HTERT RPE-1 (cell line): ENCODE measurements around the gene TEAD1.
"Not testable (repeated sequence)": the region's sequence is repeated elsewhere in the genome, so short reads cannot be mapped to it uniquely, and the experiment has no call there.

Experiments
- in situ Hi-C: fragments of 300-500 bp; cut with MboI; formaldehyde crosslinking; loops from 4 replicates; pipeline ENCODE4 v1.14.3; 2020; ENCODE audit warnings: low sequenced_read_pairs

The TEAD1 gene

DNA sequence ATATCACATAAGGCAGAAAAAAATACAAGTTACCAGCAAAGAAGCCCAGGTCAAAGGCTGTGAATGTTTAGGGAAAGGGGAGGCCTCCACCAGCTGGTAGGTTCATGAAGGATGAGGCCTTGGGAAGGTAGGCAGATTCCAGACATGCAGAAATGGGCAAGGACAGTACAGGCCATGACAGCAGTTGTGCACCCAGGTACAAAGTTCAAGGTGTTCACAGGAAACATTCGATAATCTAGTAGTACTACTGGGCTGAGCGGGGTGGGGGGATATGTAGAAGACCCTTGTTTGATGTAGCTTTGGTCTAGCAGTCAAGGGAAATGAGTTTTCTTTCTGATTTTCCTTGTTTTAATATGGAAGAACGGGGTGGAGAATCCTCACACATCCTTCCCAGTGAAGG lies 182.1 kb downstream of the TEAD1 start:
- in situ Hi-C loops = no loop called here

DNA sequence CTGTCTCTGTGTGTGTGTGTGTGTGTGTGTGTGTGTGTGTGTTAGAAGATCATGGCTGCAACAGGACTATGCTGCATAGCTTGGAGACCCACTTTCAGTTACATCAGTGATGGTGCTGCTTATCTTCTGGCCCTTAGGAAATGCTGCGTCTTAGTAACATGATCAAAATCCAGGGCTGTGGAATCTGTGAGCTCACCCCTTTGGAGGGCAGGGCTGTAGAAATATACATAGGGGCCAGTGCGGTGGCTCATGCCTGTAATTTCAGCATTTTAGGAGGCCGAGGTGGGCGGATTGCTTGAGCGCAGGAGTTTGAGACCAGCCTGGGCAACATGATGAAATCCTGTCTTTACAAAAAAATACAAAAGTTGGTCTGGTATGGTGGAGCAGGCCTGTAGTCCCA lies 183.4 kb downstream of the TEAD1 start:
- in situ Hi-C loops = no loop called here

DNA sequence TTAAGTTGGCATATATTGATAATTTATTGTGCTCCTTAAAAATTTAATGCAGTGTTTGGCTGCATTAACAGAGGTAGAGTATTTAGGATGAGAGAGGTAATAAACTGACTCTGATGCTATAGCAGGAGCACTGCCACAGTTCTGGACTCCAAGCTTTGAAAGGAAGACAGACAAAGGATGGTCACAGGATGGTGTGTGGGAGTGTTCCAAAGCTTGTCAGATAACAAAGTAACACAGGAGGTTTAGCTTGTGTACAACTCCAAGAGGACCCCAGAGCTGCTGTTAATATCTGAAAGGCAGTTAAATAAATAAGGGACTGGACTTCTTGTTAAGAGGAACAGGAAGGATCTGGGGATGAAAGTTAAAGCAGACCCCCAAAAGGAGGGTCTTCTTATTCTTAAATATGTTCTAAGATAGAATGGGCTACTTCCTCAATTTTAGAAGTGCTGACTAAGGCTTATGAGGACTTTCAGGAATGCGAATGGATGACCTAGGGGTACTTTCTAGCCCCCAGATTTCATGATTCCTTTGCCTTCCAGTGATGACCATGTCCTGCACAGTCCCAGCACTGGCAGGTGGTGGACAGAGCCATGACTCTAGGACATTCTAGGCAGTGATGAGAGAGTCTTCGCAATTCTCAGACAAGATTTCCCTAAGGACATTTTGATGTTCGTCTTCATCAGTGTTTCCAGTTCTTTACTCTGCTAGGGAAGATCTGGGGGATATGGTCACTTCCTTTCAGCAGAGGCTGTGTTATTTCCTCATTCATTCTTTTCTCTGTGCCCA lies 185.8 kb downstream of the TEAD1 start:
- in situ Hi-C loops = no loop called here

DNA sequence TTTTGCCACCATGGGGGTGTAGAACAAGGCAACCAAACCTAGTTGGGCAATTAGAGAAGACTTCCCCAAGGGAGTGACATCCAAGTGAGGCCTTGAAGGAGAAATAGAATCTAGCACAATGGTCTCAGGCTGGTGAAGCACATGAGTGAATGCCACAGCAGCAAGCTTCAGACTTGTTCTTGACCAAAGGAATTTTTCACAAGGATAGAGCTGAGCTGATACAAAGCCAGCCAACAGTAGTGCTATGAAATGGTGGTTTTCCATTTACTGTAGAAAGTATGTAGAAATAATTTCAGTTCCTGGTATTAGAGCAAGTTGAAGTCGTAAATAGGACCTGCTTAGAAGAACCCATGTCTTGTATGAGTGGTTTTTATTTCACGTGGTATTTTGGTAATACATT lies 186.6 kb downstream of the TEAD1 start:
- in situ Hi-C loops = no loop called here

DNA sequence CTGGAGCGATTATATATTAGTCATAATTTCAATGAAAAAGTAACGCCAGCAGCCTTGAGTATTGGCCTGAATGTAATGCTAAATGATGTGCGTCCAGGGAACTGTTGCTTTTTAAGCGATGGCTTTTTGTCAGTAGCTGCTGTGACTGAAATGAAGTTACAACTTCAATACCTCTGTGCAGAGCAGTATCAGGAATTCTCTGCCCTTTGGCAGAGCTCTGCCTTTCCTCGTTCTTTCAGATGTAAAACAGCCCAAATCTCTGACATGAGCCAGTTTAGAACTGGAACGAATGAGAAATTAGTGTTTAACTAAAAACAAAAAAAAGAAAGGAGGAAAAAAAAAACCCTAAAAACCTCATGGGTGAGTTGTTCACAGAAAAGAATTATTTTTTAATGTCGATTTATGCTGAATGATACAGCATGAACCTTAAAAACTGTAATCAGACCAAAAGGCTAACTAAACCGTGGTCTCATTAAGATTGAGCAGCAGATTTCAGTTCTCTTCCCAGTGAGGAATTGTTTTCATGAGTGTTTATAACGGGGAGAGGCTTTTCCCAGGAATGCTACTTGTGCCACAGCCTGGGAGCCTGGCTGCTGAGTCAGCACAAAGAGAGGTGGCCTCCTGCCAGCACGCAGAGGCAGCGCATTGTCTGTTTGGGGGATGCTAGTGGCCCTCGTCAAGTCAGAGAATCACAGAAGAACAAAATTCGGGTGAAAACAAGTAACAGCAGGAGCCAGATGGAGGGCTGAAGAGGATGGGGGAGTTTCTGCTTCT lies 188.7 kb downstream of the TEAD1 start:
- in situ Hi-C loops = no loop called here

DNA sequence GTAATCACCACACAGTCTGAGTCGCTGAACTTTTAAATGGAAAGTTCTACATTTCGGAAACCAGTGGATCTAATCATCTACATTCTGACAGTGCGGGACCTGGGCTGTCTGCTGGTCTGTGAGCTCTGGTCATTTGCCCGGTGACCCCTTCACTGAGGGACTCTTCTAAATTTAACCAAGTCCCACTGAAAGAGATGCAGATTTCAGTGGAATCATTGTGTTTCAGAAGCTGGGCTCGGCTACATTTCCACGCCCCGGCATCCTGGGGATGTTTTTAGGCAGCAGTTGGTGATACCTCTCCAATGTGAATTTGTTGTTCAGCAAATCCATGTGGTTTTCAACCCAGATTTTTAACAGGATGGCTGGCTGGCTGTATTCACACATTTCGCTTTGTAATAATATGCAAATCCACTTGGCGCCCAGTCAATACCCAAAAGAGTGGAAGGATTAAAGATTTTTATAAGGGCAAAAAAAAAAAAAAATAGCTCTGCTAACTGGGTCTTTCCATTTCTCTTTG lies 189.4 kb downstream of the TEAD1 start:
- in situ Hi-C loops = no loop called here

DNA sequence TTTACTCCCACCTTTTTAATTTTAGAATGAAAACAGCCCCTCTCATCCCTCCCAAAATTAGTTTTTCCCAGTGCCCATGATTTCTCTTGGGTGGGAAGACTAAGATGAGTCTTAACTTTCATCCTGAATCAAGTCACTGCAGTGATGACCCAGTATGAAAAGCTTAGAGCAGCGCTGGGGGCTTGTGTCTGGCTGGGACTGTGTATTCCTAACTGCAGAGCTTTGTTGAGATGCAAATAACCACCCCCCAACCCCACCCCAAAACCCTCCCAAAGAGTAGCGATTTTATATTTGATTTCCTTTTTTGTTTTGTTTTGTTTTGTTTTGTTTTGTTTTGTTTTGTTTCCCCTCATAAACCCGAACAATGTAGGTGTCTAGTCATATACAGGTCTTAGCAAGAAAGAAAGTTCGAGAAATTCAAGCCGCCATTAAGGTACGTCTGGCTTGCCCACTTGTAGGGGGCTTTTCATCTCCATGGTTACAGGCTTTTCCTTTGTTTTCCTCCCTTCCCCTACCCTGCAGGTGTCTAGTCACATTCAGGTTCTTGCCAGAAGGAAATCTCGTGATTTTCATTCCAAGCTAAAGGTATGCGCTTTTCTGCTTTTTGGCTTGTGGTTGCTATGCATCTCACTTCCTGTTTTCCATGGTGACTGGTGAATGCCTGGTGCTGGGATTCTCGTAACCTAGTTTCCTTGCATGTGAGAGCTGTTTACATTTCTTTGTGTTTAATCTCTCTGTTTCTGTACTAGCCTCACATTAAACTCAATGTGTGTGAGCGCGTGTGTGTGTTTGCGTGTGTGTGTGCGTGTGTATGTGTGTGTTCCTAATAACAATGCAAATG lies 190.3 kb downstream of the TEAD1 start:
- in situ Hi-C loops = no loop called here

DNA sequence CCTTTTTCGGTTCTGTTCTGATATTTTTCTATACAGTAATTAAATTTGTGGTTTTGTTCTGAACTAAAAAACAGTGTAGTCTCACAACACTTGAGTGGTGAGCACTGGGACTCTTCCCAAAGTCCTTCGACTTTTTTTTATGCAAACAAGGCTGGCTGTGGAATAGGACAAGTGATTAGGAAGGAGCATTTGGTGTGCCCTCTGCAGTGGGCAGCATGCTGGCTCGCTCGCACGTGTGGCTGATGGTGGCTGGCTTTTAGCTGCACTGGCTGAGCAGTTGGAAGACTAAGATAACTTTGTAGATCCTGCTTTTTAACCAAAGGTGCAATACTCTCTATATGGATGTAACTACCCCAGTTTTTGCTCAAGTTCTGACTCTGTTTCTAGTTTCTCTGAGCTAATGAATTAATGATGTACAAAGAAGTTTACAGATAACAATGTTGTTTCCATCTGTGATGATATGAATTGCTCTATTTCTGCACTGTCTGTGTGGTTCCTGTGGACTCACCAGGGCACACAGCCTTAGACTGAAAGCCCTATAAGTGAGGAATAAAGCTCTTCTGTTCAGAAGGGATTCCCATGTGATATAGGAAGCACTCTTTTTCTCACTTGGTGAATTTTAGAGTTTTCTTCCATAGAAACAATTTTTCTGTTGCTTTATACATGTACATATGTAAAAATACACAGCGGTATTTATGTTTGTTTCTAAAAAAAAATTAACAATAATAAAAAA lies 191.8 kb downstream of the TEAD1 start:
- in situ Hi-C loops = no loop called here

DNA sequence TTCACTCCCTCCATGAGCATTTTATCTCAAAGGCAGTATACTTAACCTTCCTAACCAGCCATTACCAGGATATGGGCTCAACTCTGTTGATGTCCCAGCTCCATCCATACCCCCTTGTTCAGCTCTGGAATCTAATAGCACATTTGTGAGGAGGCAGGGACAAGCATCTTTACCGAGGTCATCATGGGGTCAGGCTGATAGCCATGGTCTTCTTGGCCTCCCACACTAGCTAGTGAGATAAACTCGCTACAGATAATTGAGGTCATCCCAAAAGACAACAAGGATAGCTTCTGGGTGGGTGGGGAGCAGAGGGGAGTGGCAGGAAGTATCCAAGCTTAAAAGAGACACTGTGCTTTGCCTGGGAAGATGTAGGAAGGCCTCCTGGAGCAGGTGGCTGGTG lies 193.3 kb downstream of the TEAD1 start:
- in situ Hi-C loops = no loop called here

DNA sequence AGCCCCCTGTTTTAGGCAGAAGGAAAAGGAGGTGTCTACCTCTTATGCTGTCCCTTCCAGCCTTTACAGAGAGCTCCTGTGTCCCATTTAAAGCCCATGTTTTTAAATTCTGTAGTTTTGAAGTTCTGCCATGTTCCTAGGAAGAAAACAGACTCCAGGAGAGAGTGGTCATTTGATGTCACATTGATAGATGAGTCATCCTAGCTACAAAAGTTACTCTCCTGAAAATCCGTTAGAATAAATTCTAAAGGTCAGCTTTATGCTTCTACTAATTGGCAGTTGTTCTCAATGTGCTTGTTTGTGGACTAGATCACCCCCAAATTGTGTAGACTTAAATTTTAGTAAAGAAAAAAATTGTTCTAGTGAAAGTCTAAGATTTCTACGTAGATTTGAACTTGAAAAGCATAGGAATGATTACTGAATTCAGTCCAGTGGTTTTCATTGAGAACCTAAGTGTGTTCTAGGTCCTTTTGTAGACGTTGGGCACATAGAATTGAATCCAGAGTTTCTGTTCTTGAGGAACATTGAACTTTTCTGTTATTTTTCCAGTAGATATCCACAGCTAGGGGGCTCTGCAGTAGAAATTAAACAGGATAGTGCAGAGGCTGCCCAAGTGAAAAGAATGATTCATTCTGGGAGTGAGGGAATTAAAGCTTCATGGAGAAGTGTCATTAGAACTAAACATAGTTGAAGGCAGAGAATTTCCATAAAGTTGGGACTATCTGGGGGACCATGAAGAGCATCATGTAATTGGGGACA lies 194.3 kb downstream of the TEAD1 start:
- in situ Hi-C loops = no loop called here

DNA sequence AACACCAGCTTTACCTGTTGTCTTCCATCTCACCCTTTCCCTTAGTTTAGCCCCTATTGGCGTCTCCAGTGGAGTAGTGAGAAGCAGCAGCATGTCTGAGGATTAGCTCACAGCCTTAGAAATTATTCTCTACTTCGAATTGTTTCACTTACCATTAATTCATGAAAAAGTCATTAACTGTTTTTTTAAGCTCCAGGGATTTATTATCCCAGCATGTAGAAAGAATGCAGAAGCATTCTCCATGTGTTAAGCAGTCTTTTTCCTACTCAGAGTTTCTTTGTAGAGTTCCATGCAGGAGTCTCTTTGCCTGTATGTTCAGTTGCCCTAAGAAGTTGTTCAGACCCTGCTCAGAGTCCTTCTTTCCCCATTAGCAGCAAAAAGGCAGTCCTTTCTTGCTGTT lies 197.0 kb downstream of the TEAD1 start:
- in situ Hi-C loops = no loop called here

DNA sequence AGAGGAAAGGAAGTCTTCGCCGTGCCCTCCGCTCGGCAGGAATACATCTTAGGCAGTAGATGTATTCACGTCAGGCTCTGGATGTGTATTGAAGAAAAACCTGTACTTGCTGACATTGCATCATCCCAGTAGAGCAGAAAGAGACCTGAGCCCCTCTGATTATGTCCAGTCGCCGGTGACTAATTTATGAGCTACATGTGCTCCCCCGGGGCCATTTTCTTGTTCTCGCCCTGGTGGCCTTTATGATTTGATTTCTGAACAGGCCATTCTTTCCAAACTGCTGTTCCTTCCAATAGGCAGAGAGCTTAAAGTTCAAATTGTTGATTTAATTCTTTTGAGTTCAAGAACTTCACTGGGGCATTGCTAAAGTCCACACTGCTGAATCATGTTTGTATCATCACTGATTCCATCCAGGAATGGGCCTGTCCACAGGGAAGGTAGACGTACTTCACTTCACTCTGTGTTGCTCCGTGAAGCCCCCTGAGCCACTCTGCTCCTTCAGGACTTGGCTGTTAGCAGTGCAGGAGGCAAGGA lies 197.6 kb downstream of the TEAD1 start:
- in situ Hi-C loops = no loop called here

DNA sequence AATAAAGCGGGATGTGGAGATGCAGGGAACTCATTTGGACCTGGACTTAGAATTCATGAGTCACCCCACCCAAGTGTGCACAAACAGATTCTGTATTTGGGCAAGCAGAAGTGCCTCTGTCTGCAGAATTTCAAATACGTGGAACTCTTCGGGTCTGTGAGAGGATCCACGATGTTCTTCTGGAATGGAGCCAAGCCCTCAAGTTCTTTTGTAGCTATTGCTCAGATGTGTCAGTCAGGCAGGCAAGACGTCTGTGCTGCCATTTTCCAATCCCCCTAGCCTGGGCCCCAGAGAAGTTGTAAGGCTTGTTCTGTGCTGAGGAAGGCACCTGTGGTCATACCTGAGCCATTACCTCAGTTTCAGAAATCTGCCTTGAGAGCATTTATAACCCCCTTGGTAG lies 202.1 kb downstream of the TEAD1 start:
- in situ Hi-C loops = no loop called here

DNA sequence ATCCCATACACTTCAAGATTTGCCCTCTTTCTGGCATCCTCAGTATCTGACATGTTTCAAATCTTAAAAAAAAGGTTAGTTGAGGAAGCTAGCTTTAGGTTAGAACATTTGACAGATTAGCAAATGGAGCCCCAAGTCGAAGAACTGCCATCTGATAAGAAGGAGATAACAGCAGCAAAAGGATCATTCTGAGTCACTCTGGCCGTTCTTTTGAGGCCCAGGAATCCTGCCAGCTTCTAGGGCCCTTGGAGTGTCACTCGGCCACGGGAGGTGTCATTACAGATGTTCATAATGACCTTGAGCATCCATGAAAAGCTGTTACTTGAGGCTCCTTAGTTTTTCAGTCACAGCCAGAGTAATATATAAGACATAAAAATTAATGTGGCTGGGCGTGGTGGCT lies 202.8 kb downstream of the TEAD1 start:
- in situ Hi-C loops = no loop called here

DNA sequence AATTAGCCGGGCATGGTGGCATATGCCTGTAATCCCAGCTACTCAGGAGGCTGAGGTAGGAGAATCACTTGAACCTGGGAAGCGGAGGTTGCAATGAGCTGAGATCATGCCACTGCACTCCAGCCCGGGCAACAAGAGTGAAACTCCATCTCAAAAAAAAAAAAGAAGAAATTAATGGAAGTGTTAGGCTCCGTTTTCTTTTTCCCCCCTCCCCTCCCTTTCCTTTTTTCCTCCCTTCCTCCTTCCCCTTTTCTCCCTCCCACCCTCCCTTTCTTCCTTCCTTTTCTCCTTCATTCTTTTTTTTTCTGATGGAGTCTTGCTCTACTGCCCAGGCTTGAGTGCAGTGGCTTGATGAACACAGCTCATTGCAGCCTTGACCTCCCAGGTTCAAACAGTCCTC lies 203.3 kb downstream of the TEAD1 start:
- in situ Hi-C loops = not testable (repeated sequence)

DNA sequence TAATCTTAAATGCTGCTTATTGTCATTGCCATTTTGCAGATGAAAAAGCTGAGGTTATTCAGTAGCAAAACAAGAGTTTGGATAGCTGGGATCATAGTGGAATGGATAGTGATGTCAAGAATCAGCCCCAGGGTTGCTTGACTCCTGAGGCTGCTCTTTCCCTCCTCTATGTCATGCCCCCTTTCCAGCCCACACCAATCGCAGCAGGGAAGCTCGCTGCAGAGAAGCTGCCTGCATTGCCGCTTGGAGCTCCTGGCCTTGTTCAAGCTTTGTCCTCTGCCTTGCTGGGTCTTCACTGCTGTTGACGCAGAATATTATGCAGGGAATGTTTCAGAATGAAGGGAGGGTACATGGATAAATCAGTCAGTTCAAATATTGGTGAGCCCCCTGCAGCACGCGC lies 206.1 kb downstream of the TEAD1 start:
- in situ Hi-C loops = no loop called here

DNA sequence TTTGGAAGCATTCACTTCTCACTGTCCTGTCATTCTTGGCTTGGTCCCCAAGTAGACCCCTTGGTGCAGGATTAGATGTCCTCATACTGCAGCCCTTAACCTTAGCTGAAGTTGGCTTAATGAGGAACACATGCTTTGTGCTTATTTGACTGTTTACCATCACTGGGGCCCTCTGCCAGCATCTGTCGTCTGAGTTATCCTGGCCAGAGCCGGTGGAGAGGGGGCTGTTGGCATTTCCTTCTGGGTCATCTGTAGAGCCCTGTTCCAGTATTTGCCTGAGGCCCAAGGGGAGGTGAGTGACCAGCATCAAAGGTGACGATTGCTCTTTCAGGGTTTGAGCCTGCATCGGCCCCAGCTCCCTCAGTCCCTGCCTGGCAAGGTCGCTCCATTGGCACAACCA lies 208.4 kb downstream of the TEAD1 start:
- in situ Hi-C loops = no loop called here

DNA sequence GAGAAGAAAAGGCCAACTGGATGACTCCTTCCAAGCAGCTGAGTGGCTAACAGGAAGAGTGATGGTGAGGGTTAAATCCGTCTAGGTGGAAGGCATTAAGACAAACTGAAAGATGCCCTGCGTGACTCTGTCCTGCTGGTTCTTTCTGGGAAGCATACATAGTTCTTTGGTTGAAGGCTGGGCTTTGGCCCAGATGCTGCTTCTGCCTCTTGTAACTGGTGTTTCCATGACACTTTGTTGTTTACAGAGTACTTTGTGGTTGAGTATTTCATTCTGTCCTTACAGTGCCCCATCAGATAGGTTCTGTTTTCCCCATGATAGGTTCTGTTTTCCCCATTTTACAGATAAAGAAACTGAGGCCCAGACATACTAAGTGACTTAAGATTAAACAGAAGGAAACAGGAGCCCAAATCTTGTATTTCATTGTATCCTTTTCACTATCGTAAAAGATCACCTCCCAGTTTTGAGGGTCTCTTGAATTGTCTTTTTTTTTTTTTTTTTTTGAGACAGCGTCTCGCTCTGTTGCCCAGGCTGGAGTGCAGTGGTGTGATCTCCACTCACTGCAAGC lies 210.6 kb downstream of the TEAD1 start:
- in situ Hi-C loops = no loop called here

DNA sequence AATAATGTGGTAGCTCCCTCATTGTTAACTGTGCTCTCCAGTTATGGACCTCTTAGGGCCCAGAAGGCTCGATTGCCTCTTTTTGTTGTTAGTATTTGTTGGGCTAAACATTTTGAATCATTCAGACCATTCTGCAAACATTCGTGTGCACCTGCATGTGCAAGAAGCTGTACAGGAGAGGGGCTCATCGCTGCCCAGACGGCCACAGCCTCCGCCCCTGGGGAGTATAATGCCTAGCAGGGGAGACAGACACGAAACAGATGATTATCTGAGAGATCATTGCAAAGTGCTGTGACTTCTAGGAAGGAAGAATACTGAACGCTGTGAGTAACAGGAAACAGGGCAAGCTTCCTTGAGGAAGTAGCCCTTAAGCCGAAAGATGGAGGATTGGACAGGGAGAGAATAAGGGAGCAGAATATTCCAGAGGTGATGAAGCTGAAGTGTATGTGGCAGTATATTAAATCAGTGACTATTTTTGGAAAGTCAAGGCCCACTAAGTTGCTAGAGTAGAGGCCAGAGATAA lies 211.6 kb downstream of the TEAD1 start:
- in situ Hi-C loops = no loop called here
